B cell (primary cell): ENCODE results near the gene SH2D5. TPM values are rescaled to one million over a fixed set of nuclear protein-coding genes. Genes with fewer than 3 reads are reported as not detected.
A peak's percentile ranks its signal among the peaks of the same experiment; 100 is the strongest.

Experiments
- ATAC-seq: fragments of 200-7000 bp; cut with Tn5 transposase; one replicate; pipeline ENCODE4 v1.10.0; 2021; ENCODE audit warnings: low read depth, mild to moderate bottlenecking, moderate number of reproducible peaks, moderate library complexity
- CTCF ChIA-PET: fragments of 350-600 bp; sonication (Branson Sonifier 250); formaldehyde crosslinking; loops from one replicate; lab custom pipeline; 2021; ENCODE audit warnings: antibody characterized with exemption, inconsistent platforms; lab: Charles Lee
- POLR2A ChIA-PET: fragments of 350-600 bp; sonication (Branson Sonifier 250); formaldehyde crosslinking; loops from one replicate; lab custom pipeline; 2021; ENCODE audit warnings: antibody characterized with exemption; lab: Charles Lee
- DNase-seq: peaks from one replicate; pipeline ENCODE4 v3.0.0; 2013
- H2AFZ ChIP-seq: 2 replicates; pipeline ENCODE4 v1.6.1; 2012; ENCODE audit warnings: mild to moderate bottlenecking, low read depth, low read length; ENCODE audit not compliant: insufficient read depth, poor library complexity, severe bottlenecking
- H3K27ac ChIP-seq, 2 donors: 1 replicate in 1 of 2; 2 replicates in 1 of 2; pipeline ENCODE4 v1.5.1; 2012 to 2013; ENCODE audit warnings: low read length in 2 of 2, mild to moderate bottlenecking in 2 of 2, moderate library complexity in 1 of 2
- H3K27me3 ChIP-seq, 4 experiments: fragments of 200-600 bp in 1 of 4; sonication (generic) in 1 of 4; replicated peaks in 1 of 4; 1 replicate in 2 of 4; 2 replicates in 2 of 4; pipeline versions ENCODE4 v1.6.1 to v1.7.0; 2013 to 2016; ENCODE audit warnings: low read length in 3 of 4, mild to moderate bottlenecking in 2 of 4, mixed read lengths in 1 of 4, moderate library complexity in 1 of 4; ENCODE audit not compliant: insufficient read depth in 4 of 4, control insufficient read depth in 3 of 4; ENCODE audit errors: control extremely low read depth in 1 of 4
- H3K36me3 ChIP-seq, 2 experiments: replicated peaks in 1 of 2; 1 replicate in 1 of 2; 2 replicates in 1 of 2; pipeline versions ENCODE4 v1.6.1 to v1.7.1; 2013; ENCODE audit warnings: low read length in 1 of 2; ENCODE audit not compliant: insufficient read depth in 2 of 2, control insufficient read depth in 1 of 2; ENCODE audit errors: control extremely low read depth in 1 of 2, extremely low read depth in 1 of 2
- H3K4me1 ChIP-seq, 2 donors: fragments of 200-600 bp in 1 of 2; sonication (generic) in 1 of 2; 1 replicate in 1 of 2; 2 replicates in 1 of 2; pipeline versions ENCODE4 v1.5.1 to v1.6.1; 2013 to 2017; ENCODE audit warnings: low read length in 2 of 2; ENCODE audit not compliant: control insufficient read depth in 2 of 2, insufficient read depth in 2 of 2
- H3K4me2 ChIP-seq: replicated peaks from 2 replicates; pipeline ENCODE3; 2012; ENCODE audit warnings: mild to moderate bottlenecking, low read depth, low read length; ENCODE audit not compliant: poor library complexity, severe bottlenecking
- H3K4me3 ChIP-seq, 5 experiments: fragments of 200-600 bp in 1 of 5; sonication (generic) in 1 of 5; 1 replicate in 3 of 5; 2 replicates in 2 of 5; pipeline versions ENCODE4 v1.5.1 to v1.7.0; 2011 to 2016; ENCODE audit warnings: low read length in 4 of 5, mild to moderate bottlenecking in 4 of 5, low read depth in 2 of 5, control low read depth in 1 of 5, moderate library complexity in 1 of 5; ENCODE audit not compliant: insufficient read depth in 1 of 5; ENCODE audit errors: control extremely low read depth in 1 of 5, extremely low read depth in 1 of 5
- H3K79me2 ChIP-seq: fragments of 200-600 bp; sonication (generic); one replicate; pipeline ENCODE4 v1.6.0; 2016; ENCODE audit warnings: low read length; ENCODE audit not compliant: control insufficient read depth, insufficient read depth
- H3K9ac ChIP-seq: fragments of 200-600 bp; sonication (generic); 2 replicates; pipeline ENCODE4 v1.6.1; 2017; ENCODE audit warnings: mild to moderate bottlenecking, low read length, moderate library complexity
- H3K9me3 ChIP-seq, 3 donors: one replicate each; pipeline versions ENCODE4 v1.6.1 to v1.7.1; 2013; ENCODE audit warnings: low read length in 2 of 3; ENCODE audit not compliant: control insufficient read depth in 2 of 3, insufficient read depth in 1 of 3; ENCODE audit errors: control extremely low read depth in 1 of 3
- H4K20me1 ChIP-seq: 2 replicates; pipeline ENCODE4 v1.6.0; 2012; ENCODE audit warnings: mild to moderate bottlenecking, low read length; ENCODE audit not compliant: insufficient read depth, control insufficient read depth, poor library complexity, severe bottlenecking
- H3K27ac Mint-ChIP-seq: one replicate; pipeline ENCODE4 v1.8.0; 2021; ENCODE audit warnings: mixed read lengths
- H3K27me3 Mint-ChIP-seq: one replicate; pipeline ENCODE4 v1.8.0; 2021; ENCODE audit warnings: mixed read lengths
- H3K4me1 Mint-ChIP-seq: one replicate; pipeline ENCODE4 v1.8.0; 2021; ENCODE audit warnings: mixed read lengths
- H3K4me3 Mint-ChIP-seq: one replicate; pipeline ENCODE4 v1.8.0; 2021; ENCODE audit warnings: mixed read lengths
- H3K9me3 Mint-ChIP-seq: one replicate; pipeline ENCODE4 v1.8.0; 2022; ENCODE audit warnings: mixed read lengths; ENCODE audit not compliant: insufficient read depth
- EZH2 ChIP-seq: IDR thresholded peaks from 2 replicates; pipeline ENCODE4 v1.6.1; 2012; ENCODE audit warnings: borderline replicate concordance, low read depth, mild to moderate bottlenecking, moderate library complexity, low read length; ENCODE audit not compliant: insufficient read depth, poor library complexity, severe bottlenecking
- WGBS: methylation state at CpG from one replicate; pipeline ENCODE4 v1.1.5; 2013; ENCODE audit warnings: missing lambda C conversion rate; ENCODE audit not compliant: insufficient coverage; 5-methylcytosine and 5-hydroxymethylcytosine counted together
- intact Hi-C: fragments of 100-400 bp; cut with micrococcal nuclease; formaldehyde crosslinking; loops from one replicate; pipeline ENCODE4 v1.10.0; 2022
- polyA plus RNA-seq: library from polyadenylated mRNA; depleted of rRNA; stranded (reverse); fragments of >200 nt; gene quantifications from 2 replicates; pipeline ENCODE4 v1.2.3, GENCODE V29; 2012
- total RNA-seq, 2 donors: library from RNA; stranded (reverse); fragments of 120-200 nt in 1 of 2; gene quantifications; 1 replicate in 1 of 2; 2 replicates in 1 of 2; pipeline versions ENCODE4 v1.2.3 to v1.2.4, GENCODE V29; 2013 to 2022
- TF ChIP-seq, protein P1 (sequence below): fragments of 200-600 bp; IDR thresholded peaks from one replicate; pipeline ENCODE4 v1.8.0; 2022; ENCODE audit warnings: antibody characterized with exemption, mild to moderate bottlenecking

The SH2D5 gene
- total and polyA plus RNA-seq, 2 donors (not counting 1 experiment from before 2014, with no cell fraction given): 0.30 TPM; not detected in 1

DNA sequence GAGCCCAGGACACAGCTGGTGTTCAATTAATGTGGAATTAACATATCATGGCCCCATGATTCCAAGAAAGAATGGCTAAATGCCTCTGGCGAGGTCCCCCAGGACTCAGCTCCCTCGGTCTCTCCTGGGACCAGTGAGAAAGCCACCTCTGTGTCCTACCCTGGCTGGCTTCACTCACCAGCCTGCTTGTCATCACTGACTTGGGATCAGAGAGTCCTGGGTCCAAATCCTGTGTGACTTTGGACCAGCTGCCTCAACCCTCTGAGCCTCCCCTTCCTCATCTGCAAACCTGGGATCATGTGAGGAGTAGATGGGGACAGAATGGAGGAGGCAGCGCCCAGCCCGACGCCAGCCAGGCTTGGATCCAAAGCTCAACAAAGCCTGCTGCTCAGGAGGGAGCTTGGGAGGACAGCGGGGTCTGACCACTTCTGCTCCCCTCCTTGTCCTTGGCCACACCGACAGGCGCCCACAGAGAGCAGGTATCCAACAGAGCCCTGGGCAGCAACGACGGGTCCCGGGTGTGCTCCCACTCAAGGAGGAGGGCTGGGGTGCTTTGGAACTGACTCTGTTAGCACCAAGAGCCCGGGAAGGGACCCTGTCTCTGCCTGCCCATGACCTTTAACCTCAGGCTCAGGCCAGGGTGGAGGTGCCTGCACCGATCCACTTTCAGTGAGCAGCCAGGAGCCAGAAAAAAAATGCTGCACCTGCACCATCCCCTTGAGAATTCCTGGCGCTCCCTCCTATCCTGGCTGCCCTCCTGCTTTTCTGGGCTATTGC, 3.2 kb downstream of the SH2D5 start:
- intact Hi-C loops: no loop called here
- Mint-ChIP-seq H3K27me3 (peaks cover 13% of the 10 kb centered on the region), H3K4me3 (no peak overlapping the region), H3K9me3 (no peaks in the 10 kb centered on the region), H3K4me1 (peaks cover 19% of the 10 kb centered on the region), H3K27ac (no peak overlapping the region)
- Histone ChIP-seq H3K4me3 (no peak overlapping the region), H3K27ac (no peak overlapping the region), H4K20me1 (no peaks in the 10 kb centered on the region), H3K27me3 (peaks cover 0 to 35% (median 13%) of the 10 kb centered on the region in 4 experiments), H3K9me3 (peaks cover 0 to 4% (median 0%) of the 10 kb centered on the region in 3 donors), H3K4me1 (peaks cover 27 to 30% of the 10 kb centered on the region in 2 donors), H2AFZ (no peak overlapping the region), H3K36me3 (no peaks in the 10 kb centered on the region), H3K79me2 (no peaks in the 10 kb centered on the region), H3K4me2 (peak overlapping the region; percentile 16), H3K9ac (no peak overlapping the region)
- POLR2A ChIA-PET: interaction anchor here (0.6 kb wide), 1 partner anchor 37 kb away, joined by 9 read pairs; no protein-coding TSS in a partner anchor
- CTCF ChIA-PET: interaction anchor here (1.3 kb wide), 1 partner anchor 32 kb away, joined by 6 read pairs; no protein-coding TSS in a partner anchor
- 75% methylated on average over 13 of the region's 14 CpGs for WGBS
- DNase-seq (no peak), ATAC-seq (no peak)
- TF ChIP-seq, protein P1, sequence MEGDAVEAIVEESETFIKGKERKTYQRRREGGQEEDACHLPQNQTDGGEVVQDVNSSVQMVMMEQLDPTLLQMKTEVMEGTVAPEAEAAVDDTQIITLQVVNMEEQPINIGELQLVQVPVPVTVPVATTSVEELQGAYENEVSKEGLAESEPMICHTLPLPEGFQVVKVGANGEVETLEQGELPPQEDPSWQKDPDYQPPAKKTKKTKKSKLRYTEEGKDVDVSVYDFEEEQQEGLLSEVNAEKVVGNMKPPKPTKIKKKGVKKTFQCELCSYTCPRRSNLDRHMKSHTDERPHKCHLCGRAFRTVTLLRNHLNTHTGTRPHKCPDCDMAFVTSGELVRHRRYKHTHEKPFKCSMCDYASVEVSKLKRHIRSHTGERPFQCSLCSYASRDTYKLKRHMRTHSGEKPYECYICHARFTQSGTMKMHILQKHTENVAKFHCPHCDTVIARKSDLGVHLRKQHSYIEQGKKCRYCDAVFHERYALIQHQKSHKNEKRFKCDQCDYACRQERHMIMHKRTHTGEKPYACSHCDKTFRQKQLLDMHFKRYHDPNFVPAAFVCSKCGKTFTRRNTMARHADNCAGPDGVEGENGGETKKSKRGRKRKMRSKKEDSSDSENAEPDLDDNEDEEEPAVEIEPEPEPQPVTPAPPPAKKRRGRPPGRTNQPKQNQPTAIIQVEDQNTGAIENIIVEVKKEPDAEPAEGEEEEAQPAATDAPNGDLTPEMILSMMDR: no peak
- TF ChIP-seq EZH2: no peak
